HG03457 (cell line): ENCODE results near the gene OR2V1.
"Not testable (repeated sequence)": the region's sequence is repeated elsewhere in the genome, so short reads cannot be mapped to it uniquely, and the experiment has no call there.

Source experiments
- ATAC-seq: cut with Tn5 transposase; IDR thresholded peaks from one replicate; pipeline ENCODE4 v1.9.1; 2021; ENCODE audit warnings: moderate number of reproducible peaks; ENCODE audit not compliant: unreplicated experiment

OR2V1 gene

DNA sequence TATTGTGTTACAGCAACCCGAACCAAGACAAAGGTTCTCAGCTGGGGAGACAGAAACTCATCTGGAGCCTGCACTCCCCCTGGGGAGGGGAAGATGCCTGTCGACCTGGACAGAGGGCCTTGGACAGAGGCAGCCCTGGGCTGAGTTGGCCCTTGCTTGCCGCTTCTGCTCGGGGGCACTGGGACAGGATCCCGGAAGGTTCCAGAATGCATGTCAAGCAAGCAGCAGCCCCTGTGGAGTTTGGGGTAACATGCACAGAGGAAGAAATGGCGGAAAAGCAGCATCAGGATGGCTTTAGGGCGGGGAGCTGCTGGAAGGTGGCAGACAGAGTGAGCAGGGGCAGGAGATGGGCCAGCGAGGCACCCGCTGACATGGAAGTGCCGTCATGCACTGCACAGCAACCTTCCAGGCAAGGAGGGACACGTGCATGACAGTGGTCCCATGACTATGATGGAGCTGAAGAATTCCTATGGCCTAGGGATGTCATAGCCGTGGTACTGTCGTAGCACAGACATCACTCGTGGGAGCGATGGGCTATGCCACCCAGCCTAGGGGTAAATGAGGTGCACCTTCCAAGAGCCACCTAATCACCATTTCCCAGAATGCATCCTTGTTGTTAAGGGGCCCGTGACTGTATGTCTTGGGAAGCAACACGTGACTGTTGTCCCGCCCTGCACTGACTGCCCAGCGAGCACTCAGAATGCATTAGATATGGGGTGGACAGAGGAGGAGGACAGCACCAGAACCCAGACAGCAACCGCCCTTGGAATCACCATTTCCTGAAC, 26.2 kb downstream of the OR2V1 start:
- ATAC-seq, result not testable (repeated sequence)

DNA sequence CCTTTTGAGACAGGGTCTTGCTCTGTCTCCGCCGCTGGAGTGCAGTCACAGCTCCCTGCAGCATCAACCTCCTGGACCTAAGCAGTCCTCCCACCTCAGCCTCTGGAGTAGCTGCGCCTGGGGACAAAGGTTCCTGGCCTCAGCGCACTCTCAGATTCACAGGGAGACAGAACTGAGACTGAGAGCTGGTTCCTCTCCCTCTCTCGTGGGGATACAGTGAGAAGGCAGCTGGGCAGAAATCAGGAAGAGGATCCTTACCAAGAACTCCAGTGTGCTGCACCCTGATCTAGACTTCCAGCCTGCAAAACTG, 26.8 kb downstream of the OR2V1 start:
- not testable (repeated sequence) for ATAC-seq

DNA sequence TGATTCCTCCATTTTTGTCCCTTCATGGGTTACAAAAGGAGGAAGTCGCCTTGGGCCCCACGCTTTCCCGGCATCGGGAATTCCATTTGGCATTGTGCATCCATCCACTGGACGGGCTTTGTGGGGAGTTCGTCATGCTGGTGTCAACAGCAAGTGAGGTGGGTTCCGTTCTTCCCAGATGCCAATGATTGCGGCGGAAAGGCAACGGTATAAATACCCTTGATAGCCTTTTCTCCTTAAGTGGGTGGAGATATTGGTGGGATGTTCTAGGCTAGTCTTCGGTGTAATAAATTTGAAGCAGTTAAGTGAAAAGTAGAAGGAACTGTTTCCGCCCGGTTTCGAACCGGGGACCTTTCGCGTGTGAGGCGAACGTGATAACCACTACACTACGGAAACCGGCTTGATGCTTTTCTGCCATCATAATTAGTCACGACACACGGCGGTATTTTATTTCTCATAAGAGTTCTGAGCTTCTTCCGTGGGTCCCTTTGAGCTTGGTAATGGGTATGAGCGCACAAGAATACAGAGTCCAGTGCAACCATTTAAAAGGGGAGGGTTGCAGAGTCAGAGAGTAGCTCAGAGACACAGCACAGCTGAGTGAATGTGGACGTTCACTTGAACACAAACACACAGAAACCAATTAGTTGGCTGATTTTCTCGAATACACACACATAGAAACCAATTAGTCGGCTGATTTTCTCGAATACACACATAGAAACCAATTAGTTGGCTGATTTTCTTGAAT, 28.9 kb downstream of the OR2V1 start:
- not testable (repeated sequence) for ATAC-seq

DNA sequence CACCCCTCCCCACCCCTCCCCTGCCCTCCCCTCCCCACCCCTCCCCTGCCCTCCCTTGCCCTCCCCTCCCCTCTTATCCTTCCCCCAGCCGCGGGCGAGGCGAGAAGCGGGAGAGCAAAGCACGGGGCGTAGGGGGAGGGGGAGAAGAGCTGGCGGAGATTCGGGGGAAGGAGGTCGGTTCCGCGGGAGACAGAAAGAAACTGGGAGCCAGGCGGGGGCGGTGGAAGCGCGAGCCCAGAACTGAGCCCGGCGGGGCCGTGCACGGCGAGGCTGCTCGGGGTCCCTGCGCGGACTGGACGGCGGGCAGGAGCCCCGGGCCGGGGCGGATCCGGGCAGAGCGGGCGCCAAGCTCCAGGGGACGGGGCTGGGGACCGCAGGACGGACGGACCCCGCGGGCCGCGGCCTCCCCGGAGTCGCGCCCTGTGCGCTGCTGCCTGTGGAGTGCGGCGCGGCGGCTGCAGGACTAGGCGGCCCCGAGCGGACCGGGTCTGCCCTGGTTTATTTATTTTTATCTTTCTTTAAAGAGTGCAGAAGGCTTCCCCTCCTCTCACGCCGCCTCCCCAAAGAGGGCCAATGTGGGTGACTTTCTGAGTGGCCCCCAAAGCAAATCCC, 29.8 kb downstream of the OR2V1 start:
- ATAC-seq, result not testable (repeated sequence)

DNA sequence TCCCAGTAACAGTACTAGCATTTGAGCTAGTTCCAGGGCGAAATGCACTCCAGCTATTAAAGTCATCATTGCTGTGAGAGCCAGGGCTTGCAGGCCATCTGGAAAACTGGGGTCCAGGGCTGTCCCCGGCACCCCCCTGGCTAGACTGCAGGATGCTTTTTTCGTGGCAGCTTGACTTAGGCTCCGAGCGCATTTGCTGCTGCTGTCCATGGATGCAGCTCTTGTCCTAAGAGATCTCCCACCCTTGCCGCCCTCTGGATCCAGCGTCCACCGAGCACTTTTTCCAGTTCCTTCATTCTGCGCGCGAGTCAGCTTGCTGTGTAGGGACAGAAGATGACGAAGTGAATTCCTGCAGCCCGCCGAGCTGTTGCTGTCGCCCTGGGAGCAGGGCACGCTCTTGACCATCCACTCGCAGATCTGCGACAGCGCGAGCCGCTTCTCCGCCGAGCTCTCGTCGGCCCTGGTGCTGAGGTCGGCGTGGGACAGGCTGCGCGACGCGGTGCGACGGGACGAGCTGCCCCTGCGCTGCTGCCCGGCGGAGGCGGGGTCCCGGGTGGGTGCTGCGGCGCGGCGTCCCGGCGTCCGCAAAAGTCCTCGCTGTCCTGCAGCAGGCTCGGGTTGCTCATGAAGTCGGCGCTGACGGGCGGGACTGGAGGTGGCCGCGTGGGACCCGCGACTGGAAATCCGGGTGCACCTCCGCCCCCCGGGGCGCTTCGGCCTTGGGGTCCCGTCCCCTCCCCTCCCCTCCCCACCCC, 30.7 kb downstream of the OR2V1 start:
- no peak for ATAC-seq

DNA sequence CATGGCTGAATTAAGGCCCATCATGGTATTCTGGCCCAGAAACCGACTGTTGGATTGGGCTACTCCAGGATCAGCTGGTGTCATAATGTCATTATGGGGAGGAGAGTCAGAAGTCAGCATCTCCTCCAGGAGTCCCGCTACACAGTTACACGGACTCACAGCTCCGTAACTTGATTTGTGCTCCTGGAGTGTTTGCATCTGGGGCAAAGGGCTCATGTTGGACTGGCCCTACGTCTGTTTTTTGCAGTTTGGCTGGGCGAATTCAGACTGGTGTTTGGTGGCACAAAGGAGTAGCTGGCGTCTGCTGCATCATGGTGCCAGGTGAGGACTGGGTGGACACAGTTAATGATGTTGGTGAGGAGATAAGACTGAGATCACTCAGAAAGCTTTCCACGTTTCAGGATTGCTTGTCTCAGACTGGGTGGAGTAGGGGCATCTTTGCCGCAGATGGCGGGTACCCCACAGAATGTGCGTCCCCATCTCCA, 31.3 kb downstream of the OR2V1 start:
- ATAC-seq, result no peak

DNA sequence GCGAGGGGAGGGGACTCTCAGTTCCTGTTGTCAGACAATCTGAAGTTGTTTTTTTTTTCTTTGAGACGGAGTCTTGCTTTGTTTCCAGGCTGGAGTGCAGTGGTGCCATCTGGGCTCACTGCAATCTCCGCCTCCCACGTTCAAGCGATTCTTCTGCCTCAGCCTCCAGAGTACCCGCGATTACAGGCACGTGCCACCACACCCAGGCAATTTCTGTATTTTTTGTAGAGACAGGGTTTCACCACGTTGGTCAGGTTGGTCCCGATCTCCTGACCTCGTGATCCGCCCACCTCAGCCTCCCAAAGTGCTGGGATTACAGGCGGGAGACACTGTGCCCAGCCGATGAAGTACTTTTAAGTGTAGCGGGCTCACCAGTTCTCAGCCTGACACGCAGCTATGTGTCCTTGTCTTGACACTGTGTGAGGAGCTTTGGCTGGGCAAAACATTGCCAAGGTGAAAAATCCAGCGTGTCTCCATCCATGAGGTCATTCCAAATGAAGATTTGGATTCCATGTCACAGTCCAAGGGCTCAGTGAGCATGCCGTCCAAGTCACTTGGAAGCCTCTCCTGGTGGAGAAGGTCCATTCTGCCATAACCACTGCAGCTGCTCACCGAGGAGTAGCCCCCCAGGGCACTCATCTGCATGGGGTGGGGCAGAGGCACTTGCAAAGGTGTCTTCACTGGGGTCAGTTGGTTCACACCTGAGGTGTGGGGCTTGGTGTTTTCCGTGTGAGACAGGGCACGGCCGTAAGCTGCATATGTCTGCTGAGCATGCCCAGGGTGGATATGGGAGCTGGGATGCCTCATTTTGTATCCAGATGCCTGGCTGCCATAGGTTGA, 32.0 kb downstream of the OR2V1 start:
- ATAC-seq, result no peak

DNA sequence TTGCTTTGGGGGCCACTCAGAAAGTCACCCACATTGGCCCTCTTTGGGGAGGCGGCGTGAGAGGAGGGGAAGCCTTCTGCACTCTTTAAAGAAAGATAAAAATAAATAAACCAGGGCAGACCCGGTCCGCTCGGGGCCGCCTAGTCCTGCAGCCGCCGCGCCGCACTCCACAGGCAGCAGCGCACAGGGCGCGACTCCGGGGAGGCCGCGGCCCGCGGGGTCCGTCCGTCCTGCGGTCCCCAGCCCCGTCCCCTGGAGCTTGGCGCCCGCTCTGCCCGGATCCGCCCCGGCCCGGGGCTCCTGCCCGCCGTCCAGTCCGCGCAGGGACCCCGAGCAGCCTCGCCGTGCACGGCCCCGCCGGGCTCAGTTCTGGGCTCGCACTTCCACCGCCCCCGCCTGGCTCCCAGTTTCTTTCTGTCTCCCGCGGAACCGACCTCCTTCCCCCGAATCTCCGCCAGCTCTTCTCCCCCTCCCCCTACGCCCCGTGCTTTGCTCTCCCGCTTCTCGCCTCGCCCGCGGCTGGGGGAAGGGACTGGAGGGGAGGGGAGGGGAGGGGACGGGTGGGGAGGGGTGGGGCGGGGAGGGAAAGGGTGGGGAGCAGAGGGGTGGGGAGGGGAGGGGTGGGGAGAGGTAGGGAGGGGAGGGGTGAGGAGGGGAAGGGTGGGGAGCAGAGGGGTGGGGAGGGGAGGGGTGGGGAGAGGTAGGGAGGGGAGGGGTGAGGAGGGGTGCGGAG, 33.0 kb downstream of the OR2V1 start:
- not testable (repeated sequence) for ATAC-seq

DNA sequence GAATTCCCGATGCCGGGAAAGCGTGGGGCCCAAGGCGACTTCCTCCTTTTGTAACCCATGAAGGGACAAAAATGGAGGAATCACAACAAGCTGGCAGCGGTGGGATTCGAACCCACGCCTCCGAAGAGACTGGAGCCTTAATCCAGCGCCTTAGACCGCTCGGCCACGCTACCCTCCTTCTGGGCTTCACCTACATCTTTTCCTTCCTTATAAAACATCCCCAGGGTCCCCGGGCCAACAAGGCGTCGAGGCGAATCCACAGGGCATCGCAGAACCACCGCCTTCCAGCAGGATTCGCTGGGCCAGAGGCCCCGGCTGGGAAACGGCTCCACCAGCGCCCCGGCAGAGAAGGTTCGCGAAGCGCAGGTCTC, 33.6 kb downstream of the OR2V1 start:
- not testable (repeated sequence) for ATAC-seq

DNA sequence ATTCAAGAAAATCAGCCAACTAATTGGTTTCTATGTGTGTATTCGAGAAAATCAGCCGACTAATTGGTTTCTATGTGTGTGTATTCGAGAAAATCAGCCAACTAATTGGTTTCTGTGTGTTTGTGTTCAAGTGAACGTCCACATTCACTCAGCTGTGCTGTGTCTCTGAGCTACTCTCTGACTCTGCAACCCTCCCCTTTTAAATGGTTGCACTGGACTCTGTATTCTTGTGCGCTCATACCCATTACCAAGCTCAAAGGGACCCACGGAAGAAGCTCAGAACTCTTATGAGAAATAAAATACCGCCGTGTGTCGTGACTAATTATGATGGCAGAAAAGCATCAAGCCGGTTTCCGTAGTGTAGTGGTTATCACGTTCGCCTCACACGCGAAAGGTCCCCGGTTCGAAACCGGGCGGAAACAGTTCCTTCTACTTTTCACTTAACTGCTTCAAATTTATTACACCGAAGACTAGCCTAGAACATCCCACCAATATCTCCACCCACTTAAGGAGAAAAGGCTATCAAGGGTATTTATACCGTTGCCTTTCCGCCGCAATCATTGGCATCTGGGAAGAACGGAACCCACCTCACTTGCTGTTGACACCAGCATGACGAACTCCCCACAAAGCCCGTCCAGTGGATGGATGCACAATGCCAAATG, 34.1 kb downstream of the OR2V1 start:
- ATAC-seq, result not testable (repeated sequence)

DNA sequence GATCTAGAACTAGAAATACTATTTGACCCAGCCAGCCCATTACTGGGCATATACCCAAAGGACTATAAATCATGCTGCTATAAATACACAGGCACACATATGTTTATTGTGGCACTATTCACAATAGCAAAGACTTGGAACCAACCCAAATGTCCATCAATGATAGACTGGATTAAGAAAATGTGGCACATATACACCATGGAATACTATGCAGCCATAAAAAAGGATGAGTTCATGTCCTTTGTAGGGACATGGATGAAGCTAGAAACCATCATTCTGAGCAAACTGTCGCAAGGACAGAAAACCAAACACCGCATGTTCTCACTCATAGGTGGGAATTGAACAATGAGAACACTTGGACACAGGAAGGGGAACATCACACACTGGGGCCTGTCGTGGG, 35.8 kb downstream of the OR2V1 start:
- ATAC-seq, result not testable (repeated sequence)

DNA sequence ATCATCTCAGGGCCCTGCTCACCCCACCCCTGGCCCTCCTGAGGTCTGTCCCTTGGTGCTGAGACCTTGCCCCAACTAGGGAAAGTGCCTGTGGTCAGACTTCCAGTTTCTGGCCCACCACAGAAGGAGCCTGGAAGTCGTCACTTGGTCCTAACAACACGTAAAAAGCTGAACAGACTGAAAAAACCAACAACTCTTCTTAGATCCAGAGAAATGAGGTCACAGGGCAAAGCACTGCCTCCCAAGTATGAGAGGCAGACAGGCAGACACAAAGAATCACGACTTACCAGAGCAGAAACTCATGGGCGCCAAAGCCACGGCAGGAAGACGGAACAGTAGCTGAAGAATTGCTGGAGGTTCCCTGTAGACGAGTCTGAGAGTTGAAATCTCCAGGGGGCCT, 38.5 kb downstream of the OR2V1 start:
- ATAC-seq, result no peak

DNA sequence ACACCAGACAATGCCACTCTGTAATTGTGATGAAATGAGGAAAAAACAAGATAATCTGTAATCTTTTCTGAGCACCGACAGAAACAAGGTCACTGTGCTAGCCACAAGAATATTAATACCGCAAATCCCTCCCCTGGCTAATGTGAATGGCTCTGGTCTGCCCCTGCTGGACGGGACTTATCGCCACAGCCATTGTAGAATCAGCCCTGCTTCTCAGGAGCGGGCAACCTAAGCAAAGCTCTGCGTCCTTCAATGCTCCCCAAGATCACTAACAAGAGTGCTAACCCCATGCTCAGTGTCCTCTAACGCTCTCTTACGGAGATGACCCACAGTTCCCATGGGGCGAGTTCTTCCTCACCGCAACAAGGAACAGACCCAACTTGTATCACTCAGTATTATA, 42.7 kb downstream of the OR2V1 start:
- ATAC-seq, result no peak

DNA sequence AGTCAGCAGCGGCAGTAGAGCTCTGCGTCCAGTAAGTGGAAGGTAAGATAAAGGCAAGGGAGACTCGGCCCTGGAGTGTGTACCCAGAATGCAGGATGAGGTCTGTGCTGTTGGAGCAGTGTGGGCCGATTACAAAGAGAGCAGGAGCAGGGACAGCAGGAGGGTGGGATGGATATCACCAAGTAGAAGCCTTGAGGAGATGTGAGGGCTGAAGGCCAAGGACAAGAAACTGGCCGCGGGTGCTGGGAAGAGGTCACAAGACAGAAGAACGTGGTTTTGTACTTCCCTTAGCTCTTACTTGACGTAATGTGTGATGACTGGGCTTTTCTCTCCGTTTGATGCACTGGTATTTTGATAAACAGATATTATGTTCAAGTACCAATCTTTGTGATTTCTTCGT, 43.7 kb downstream of the OR2V1 start:
- ATAC-seq, result no peak

DNA sequence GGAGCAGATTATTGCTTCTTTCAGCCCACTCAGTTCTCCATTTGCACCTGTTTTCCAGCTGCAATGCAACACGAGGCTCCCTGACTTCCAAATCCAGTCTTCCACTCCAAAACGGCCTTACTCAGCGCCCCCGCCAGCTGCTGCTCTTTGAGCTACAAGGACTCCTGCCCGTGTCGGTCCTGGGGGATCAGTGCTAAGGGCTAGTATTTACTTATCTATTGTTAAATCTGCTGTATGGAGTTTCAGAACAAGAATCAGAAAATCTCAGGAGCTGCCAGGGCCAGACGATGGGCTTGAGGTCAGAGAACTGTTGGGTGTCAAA, 44.1 kb downstream of the OR2V1 start:
- ATAC-seq, result no peak

DNA sequence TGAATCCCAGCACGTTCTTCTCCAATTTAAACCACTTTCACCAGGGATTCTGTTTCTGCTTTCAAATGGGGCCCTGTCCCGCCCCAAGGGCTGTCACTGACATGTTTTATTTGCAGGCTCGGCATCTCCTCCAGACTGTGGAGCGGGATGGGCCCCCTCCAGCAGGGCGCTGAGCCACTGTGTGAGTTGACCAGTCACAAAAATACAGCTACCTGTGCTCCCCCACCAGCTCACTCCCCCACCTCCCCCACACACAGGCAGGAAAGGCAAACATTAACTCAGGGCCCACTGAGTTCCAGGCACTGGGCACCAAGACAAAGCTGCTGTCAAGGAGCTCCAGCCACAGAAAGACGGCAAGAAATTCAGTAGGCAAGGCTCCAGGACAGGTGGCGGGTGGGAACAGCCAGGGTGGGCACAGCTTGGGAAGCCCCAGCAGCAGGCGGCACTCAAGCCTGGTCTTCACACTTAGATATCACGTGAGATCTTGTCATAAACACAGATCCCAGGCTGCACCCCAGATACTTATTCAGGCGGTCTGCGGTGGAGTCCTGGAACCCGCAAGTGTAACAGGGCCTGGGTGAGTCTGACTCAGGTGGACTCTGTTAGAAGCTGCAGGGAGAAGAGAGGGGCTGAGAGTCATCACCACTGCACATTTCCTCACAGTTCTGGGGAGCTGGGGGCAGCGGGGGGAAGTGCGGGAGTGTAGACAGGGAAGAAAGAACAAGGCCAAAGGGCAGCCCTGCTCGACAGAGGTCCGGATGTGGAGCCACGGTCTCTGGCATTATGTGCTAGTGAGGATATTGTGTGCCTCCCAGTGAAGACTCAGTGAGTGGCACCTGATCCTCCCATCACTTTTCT, 44.7 kb downstream of the OR2V1 start:
- no peak for ATAC-seq

DNA sequence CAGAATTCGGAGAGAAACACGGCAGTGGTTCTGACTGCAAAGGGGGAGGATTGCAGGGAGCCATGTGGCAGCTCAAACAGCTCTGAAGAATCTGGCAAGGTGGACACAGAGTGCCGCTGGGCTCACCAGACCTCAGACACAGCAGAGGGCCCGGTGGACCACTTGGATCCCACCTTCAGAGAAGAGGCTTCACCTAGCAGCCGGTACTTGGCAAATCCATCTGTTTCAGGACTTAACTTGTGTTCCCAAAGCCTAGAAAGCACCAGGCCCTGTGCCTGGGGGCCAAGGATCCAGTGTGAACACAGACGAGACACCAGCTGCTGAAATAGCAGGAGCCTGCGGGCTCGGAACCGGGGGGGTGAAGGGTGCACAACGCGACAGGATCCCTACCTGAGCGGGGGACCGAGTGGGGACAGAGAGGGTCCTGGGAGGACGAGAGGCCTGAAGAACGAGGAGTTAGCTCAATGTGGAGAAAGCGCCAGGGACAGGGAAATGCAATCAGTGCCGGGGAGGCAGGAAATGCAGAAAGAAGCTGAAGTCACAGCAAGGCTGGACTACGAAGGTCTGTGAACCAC, 46.3 kb downstream of the OR2V1 start:
- ATAC-seq, result no peak

DNA sequence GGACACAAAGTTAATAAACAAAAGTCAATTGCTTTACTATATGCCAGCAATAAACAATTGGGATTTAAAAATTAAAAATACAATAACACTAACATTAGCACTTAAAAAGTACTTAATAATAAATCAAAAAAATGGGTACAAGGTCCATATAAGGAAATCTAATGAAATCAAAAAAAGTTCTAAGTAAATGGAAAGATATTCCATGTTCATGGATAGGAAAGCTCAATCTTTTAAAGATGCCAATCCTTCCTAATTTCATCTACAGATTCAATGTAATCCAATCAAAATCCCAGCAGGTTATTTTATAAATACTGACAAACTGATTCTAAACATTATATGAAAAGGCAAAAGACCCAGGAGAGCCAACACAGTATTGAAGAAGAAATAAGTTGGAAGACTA, 49.0 kb downstream of the OR2V1 start:
- ATAC-seq, result no peak
